ENCODE measurements around the gene ZNF385A.
"Not testable (repeated sequence)": the region's sequence is repeated elsewhere in the genome, so short reads cannot be mapped to it uniquely, and the experiment has no call there.

Gene ZNF385A

DNA sequence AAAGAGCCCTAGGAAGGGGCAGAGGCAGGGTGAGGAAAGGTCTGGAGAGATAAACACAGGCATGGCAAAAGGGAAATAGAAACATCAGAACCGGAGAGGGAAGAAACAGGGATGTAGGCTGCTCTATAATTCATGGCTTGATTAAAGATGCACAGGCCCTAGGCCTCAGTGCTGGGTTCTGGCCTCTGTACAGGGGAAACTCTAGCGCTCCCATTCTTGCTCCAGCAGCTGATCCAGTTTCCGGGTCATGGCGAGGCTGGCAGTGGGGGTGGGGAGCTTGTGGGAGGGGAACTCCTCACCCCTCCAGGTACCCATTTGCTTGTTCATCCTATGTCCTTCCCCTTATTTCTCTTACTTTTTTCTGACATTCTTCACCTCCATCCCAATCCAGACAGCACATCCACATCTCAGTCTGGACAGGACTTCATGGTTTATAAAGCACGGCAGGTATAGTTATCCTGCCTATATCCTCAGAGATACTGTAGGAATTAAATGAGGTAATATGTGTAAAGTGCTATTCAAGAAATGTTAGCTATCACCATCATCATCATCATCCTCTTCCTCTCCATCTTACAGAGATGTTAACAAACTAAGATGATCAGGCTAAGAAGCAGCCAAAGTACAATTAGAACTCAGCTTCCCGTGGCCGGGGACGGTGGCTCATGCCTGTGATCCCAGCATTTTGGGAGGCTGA, 12.3 kb downstream of the ZNF385A start:
- DNase-seq = no peak

DNA sequence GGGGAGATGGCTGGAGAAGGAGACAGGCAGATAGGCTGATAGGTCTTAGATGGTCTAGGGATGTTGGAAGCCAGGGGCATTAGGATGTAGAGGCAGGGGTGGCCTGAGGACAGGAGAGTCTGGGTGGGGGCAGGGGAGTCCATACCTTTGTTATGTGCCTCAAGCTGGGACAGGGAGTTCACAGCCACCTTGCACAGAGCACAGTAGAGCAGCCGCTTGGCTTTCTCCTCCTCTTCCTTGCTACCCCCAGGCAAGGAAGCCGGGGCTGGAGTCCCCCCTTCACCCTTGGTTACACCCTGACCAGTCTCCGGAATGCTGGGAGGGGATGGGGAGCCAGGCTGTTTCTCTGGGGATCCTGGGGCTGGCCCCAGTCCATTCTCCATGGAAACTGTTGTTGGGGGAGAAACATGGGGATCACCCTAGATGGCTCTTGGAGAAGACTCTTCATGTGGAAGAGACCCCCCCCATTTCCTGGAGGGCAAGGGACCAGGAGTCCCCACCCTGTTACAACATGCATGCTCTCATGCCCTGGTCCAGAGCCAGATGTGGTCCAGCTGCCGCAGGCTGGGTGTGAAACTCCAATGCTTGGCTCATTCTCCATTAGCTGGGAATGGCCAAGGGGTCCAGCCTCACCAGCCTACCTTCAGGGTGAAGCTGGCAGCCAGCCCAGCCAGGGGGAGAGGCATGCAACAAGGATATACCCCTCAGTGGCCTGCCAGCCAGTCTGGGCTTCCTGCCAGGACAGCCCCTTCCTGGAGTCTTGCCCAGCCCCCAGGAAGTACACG, 13.0 kb downstream of the ZNF385A start:
- no peak for DNase-seq

DNA sequence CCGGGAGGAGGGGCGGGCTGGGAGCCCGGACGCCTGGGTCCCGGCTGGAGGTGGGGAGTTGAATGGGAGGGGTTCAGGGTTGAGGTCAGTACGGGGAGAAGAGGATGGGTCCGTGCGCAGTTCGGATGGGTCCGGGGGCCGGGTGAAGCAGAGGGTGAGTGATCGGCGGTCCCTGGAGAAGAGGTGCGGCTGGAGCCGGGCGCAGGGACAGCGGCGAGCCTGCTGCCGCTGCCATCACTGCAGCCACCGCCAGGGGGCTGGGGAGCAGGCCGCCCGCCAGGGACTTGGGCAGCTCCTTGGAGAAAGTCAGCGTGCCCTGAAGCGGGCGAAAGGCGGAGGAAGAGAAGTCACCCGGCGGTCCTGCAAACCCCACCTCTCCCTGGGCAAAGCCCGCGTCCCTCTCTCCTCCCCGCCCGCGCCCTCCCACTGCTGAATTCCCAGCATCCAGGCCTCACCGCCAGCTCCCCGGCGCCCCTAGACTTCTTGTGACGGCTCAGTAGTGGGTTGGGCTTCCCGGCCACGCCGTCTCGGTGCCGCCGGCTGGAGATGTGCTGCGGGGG, 14.3 kb downstream of the ZNF385A start:
- DNase-seq = no peak

DNA sequence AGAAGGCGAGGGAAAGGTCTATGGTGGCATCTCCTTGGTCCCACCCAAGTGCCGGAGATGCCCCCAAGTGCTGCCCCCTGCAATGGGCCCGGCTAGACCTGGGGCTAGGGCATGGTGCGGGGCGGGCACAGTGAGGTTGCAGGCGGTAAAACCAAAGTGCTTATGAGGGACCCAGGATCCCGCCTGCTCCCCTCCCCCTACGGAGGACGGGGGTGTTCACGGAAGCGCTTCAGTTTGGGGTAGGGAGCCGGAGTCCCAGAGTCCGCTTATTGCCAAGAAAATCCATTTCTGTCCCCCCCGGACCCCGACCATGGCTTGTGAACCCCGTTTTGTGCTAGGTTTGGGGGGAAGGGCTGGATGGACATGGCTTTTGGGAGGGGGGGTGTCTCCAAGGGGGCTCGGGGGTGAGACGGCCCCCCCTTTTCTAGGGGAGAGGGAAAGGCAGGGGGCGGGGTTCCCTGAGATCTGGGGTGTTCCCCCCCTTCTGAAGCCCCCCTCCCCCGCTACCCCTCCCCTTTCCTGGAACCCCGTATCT, 14.9 kb downstream of the ZNF385A start:
- no peak for DNase-seq

DNA sequence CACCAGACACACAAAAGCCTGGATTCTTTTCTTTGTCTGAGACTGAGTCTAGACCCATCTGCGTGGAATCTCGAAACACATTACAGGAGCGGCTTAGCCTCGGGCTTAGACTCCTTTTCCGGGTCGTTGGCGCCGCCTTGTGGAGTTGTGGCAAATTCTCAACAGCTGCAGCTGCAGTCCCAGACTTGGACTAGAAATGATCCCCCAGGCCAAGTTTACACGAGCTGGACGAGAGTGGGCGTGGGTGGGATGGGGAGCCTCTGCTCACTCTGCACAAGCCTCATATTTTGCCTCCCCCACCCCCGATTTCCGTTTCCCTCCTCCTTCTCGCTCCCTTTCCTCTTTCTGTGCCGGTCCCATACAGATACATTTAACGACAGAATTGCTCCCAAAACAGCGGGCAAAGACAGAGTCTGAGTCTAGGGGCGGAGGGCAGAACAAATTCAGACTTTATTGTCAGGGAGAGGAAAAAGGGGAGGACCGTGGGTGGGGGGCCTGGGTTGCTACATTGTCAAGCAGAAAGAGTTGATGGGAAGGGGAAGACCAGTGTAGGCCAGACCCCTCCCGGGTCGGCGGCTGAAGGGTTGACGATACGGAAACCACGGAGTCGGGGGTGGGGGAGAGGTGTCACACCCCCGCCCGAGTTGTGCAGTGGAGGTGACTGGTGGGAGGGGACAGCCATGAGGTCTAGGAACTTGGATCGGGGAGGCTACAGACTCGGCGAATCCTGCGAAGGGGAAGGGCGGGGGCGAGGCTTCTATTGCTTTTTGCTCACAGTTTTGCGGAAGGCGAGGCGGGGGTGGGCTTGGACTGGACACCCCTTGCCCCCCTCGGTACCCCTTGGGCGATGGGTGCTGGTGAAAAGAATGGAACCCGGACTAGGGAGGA, 15.6 kb downstream of the ZNF385A start:
- DNase-seq = peak; percentile 93

DNA sequence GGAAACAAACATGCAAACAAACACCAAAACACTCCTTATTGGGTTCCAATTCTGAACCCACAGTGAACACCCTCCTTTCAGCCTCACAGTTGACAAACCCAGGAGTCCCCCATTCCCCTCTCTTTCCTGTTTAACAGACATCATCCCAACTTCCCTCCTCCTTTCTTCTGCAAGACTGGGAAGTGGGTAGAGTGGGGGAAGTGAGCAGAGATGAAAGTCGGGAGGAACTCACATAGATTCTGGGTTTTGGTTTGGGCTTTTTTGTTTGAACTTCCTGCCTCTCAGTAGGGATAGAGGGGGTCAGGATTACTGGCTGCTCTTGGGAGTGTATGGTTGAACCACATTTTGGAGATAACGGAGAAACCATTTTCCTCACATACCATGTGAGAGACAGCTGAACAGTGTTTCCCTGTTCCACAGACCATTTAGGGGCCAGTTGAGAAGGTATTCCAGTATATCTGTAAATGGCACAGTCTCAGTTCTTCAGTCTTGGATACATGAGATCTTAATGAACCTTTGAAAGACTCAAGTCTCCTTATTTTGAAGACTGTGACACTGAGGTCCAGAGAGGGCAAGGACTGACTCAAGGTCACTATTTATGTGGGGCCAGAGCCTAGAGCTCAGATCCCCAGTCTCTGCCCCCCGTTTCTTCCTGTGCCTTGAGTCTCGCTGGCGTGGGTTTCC, 16.4 kb downstream of the ZNF385A start:
- DNase-seq = no peak

DNA sequence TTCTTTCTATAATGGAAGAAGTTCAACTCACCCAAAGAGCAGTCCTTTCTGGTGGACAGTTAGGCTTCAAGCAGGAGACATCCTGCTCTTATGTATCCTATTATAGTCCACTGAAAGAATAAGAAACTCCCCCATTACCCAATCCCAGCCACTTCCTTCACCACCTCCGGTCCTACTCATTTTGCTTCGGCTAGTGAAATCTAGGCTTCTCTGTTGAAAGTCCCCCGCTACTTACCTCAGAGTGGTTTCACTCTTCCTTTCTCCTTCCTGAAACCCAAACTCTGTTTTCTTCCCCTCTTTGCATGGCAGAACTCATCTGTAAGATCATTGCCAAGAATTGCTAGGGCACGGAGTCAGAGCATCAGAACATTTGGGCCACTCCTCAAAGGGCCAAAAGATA, 20.1 kb downstream of the ZNF385A start, which contains the start of gene GPR84:
Gene GPR84, minus strand, starts transcription at position 74 of the 400 bp plus-strand sequence. CDS start 635 bp downstream, outside the sequence.
- DNase-seq = no peak

DNA sequence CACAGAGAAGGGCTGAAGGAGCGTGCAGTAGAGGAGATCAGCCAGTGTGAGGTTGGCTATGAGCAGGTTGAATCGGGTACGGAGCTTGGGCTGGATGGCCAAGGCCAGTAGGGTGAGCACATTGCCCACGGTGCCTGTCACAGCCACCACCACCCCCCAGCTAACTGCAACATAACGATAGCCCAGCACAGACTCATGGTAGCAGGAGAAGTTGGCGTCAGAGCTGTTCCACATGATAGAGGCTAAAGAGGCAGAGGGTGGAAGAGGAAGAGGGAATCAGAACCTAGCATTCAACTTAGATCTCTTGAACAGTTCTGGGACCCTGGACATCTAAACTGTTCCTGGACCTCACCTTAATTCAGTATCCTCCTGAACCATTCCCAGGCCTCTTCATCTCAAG, 20.9 kb downstream of the ZNF385A start:
- no peak for DNase-seq

DNA sequence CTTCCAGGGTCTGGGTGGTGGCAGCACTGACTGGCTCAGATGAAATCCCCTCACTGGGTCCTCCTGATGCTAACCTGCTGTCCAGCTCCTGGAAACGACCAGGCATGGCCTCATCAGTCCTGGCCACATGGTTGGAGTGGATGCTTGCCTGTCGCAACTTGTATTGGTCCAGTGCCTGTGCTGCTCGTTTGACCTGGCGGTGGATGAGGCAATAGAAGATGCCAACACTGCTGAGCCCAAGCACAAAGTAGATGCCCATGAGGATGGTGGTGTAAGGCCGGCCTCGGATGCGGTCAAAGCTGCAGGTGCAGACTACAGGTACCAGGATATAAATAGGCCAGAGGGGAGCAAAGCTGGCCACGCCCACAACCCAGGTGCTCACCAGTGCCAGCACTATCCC, 21.5 kb downstream of the ZNF385A start:
- no peak for DNase-seq

DNA sequence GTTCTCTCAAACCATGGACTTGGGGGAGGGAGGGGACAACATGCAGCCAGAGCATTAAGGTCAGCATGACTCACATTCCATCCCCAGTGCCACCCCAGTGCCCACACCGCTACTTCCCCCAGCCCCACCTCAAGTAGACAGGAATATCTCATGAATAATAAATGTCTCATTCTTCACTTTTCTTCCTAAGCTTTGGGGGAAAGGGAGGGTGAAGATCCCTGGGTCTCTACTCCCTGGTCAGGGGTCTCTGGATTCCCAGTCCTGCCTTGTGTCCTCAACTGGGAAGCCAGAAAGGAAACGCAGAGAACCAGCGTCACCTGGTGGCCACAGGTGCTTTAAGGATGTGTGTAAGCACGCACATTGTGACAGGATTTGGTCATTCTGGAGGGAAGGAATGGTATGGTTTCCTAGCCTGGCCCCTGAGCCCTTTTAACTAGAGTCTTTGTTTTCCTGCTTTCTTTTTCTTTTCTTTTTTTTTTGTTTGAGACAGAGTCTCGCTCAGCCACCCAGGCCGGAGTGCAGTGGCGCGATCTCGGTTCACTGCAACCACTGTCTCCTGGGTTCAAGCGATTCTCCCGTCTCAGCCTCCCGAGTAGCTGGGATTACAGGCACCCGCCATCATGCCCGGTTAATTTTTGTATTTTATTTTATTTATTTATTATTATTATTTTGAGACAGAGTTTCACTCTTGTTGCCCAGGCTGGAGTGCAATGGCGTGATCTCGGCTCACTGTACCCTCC, 23.6 kb downstream of the ZNF385A start:
- peak; percentile 64 for DNase-seq

DNA sequence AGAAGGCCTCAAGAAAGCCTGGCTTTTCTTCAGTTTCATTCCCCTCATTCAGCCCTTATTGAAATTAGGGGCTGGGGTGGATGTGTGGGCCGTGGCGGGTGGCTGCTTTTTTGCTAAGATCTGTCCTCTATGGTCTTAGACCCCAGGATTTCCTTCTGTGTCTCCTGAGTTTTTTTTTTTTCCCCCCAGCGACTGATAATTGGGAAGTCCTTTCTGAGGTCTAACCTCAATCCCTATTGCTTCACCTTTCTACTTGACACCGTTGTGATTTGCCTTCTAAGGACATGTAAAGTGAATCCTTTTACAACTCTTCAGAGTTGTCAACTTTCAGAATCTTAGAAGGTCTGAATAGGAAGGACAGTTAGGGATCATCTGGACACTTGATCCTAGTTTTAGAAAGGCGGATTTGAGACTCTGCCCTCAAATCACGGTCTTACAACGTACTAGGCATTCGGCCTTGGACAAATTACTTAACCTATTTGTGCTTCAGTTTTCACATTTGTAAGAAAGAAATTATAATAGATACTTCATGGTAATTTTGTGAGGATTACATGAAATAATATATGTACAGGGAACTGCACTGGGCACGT, 24.7 kb downstream of the ZNF385A start:
- no peak for DNase-seq

DNA sequence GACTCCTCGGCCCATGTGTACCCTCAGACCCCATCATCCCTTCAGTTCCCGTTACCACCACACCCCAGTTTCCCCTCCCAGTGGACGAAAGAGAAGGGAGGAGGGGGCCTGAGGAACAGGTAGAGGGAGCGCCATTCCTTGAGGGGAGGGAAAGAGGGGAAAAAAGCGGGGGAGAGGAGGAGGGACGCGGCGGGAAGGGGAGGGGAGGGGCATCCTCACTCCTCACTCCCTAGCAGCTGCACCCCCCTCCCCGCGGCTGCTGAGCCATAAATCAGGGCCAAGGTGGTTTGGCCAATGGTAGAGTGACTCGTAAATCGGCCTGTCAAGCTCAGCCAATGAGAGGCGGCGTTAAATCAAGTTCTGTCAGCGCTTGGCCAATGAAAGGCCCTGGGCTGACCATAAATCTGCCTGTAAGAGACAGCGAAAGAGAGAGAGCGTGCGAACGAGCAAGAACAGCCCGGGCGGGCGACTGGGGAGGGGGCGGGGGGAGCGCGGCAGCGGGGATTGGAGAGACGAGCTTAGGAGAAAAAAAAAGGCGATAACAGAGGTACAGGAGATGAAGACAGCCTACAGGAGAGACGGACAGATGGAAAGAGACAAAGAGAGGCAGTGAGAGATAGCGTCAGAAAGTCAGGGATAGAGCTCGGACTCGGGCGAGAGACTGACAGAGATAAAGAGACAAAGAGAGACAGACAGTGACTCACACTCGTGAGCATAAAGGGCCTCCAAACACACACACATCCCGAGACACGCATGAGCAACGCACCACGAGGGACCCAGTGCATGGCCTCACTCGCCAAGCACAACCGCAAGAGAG, 25.4 kb downstream of the ZNF385A start:
- peak; percentile 95 for DNase-seq

DNA sequence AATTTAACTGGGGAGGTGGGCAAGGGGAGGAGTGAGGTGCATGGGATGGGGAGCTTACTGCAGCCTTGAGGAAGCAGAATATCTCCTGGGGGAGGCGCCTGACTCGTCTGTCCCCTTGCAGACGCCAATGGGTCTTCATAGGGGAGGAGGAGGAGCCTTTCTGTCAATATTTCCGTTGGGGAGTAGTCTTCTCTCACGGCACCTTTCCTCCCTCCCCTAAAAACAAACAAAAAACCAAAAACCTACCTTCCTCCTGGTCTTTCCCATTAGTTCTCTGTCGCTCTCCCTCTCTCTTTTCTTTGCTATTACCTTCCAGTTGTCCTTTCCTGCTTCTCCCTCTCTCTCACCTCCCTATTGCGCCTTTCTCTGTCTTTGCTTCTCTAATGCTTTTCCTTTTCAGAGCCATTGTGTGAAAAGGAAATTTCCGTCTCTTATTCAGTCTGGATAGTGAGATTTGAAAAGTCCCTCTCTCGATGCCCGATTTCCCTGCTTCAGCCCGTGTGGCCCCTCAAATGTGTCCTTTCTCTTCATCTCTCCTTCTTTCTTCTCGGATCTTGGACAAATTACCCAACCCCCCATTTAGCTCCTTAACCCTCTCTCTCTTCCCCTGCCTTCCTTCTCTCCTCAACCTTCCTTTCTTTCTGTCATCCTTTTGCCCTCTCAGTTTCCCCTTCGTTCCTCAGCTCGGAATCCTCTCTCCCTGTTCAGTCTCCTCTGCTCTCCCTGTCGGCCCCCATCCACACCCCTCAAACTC, 26.2 kb downstream of the ZNF385A start:
- peak; percentile 67 for DNase-seq

DNA sequence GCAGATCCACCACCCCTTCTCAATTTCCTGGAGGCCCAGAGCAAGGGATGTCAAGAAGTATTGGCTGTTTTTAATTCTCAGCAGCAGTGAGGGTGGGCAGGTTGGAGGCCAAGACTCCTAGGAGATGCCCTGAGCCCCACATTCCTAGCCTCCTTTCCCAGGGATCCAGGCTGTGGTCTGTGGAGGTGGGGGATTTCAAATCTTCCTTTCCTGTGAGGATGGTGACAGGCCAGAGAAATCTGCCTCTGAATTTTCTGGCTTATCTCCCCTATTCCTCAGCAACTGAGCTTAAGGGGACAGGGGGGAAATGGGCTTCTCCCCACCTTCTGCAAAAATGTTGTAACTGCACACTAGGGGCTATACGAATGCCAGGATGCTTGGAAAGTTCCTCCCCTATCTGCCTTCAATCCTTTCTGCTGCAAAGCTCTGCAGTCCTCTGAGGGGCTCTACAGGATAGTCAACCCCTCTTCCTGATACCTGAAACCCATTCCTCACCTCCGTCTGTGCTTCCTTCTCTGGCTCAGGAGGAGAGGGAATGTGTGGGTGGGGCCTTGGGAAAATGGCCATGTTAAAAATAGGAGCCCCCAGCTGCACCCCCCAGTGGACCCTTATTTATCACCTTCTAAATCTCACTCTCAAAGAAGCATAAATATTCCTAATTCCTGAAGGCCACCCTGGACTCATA, 26.9 kb downstream of the ZNF385A start:
- DNase-seq = no peak

DNA sequence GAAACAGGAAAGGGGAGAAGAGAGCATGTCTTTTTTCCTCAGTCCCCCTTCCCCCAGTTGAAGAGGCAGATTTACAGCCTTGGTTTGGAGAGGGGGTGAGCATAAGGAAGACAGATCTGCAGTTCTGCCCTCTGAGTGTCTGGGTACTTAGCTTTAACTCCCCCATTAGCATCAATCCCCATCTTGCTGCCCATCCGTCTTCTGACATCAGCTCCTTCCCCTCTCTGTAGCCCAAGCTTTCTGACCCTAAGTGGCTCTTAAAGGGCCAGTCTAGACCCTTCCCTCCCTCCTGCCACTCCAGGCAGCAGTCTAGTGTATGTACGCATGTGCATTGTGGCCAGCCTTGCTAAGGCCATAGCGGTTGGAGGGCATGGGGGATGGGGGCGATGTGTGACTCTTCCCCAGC, 27.6 kb downstream of the ZNF385A start:
- no peak for DNase-seq

DNA sequence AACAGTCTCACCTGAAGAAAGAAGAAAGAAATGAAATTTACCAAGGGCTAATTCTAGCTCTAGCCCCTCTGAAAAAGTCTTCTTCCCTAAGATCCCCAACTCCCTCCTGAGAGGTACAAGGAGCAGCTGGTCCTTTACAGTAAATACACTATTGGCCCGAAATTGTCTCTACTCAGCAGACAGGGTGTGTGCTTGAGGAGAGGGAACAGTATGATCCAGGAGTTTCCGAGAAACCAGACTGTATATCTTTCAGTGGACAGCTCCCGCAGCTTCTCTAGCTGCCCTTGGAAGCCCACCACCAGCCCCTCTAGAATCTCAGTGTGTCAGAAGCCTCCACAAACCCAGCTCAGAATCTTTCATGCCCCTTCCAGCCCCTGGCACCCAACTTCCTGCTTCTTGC, 28.3 kb downstream of the ZNF385A start:
- DNase-seq = no peak

DNA sequence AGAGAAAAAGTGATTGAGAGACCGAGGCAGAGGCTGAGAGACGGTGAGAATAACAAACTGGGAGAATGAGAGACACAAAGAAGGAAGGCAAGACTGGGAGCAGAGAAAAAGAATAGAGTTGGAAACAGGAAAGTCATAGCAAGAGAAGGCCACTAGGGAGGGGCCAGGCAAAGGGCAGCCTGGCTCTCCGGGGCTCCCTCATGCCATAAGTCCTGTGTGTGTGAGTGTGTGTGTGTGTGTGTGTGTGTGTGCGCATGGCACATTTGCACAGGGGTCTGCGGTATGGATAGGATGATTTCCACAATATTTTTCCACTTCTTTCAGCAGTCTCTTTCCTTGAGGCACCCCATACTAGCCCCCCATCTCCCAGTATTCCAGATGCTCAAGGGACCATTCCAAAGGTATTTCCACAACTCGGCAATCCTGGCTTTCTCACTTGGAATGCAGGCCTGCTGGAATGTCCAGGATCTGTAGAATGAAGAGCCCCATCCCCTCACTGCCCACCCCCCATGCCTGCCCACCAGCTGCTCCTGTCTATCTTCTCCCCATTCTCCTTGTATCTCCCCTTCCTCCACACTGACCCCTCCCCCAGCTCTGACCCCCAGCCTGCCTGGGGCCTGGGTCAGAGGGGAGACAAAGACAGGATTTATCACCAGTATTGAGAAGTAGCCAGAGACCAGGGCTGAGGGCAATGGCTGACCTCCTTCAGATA, 29.3 kb downstream of the ZNF385A start:
- no peak for DNase-seq

DNA sequence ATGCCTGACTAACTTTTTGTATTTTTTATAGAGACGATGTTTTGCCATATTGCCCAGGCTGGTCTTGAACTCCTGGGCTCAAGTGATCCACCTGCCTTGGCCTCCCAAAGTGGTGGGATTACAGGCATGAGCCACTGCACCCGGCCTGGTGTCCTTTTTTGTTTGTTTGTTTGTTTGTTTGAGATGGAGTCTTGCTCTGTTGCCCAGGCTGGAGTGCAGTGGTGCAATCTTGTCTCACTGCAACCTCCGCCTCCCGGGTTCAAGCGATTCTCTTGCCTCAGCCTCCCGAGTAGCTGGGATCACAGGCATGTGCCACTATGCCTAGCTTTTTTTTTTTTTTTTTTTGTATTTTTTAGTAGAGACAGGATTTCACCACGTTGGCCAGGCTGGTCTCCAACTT, 30.3 kb downstream of the ZNF385A start:
- not testable (repeated sequence) for DNase-seq
